HT1080 (cell line): ENCODE results near the gene BNIP1. TPM values are rescaled to one million over a fixed set of nuclear protein-coding genes. Genes with fewer than 3 reads are reported as not detected.
A peak's percentile ranks its signal among the peaks of the same experiment; 100 is the strongest.
"Not testable (repeated sequence)": the region's sequence is repeated elsewhere in the genome, so short reads cannot be mapped to it uniquely, and the experiment has no call there.

ENCODE experiments used
- DNase-seq: peaks from one replicate; pipeline ENCODE4 v3.0.0-alpha.2; 2015; ENCODE audit warnings: low read depth
- polyA plus RNA-seq, 2 experiments: library from polyadenylated mRNA; depleted of rRNA; stranded (reverse); fragments of >200 nt; gene quantifications; 2 replicates each; pipeline ENCODE4 v1.2.3, GENCODE V29; 2015
- total RNA-seq: library from RNA; depleted of rRNA; stranded (reverse); fragments of >200 nt; shearing (Covaris generic); gene quantifications from 2 replicates; pipeline ENCODE4 v1.2.3, GENCODE V29; 2014; rRNA removed

BNIP1 gene
- total RNA-seq = 39.7 and 45.4 TPM in 2 replicates
- polyA plus RNA-seq (2015; cell fraction: cytosol; rRNA removed) = 23.0 and 25.8 TPM in 2 replicates
- 19.8 and 21.7 TPM in 2 replicates for polyA plus RNA-seq (2015; cell fraction: nucleus; rRNA removed)

- peak; percentile 94 for DNase-seq
These were observed at the start of gene BNIP1 for GRCh38 chr5:173144200-173145176. Gene BNIP1 (plus strand): TSS chr5:173144531. CDS start chr5:173144546, 15 bp downstream.

GRCh38 chr5:173098787-173099186, 45.5 kb upstream of the BNIP1 start:
- no peak for DNase-seq

- no peak for DNase-seq
These were observed 44.9 kb upstream of the BNIP1 start for GRCh38 chr5:173099461-173099860.

- DNase-seq = no peak
These were observed 43.1 kb upstream of the BNIP1 start for GRCh38 chr5:173101245-173101644.

- DNase-seq = no peak
These were observed 40.9 kb upstream of the BNIP1 start for GRCh38 chr5:173103411-173103810.

GRCh38 chr5:173108914-173109313, 35.4 kb upstream of the BNIP1 start:
- DNase-seq = peak; percentile 4

- DNase-seq = no peak
These were observed 29.8 kb upstream of the BNIP1 start for GRCh38 chr5:173114536-173114935.

GRCh38 chr5:173119719-173120118, 24.6 kb upstream of the BNIP1 start:
- DNase-seq = no peak

- no peak for DNase-seq
These were observed 20.9 kb upstream of the BNIP1 start for GRCh38 chr5:173123416-173123815.

GRCh38 chr5:173132166-173132565, 12.2 kb upstream of the BNIP1 start:
- DNase-seq = not testable (repeated sequence)

- no peak for DNase-seq
These were observed 5.6 kb upstream of the BNIP1 start for GRCh38 chr5:173138707-173139106.

GRCh38 chr5:173139631-173140030, 4.7 kb upstream of the BNIP1 start:
- no peak for DNase-seq

- DNase-seq = no peak
These were observed 3.6 kb upstream of the BNIP1 start for GRCh38 chr5:173140769-173141168.

GRCh38 chr5:173143567-173143966, 764 bp upstream of the BNIP1 start:
- DNase-seq = no peak

- DNase-seq = no peak
These were observed 4.0 kb downstream of the BNIP1 start for GRCh38 chr5:173148354-173148753.

- no peak for DNase-seq
These were observed 8.2 kb downstream of the BNIP1 start for GRCh38 chr5:173152547-173152946.

- no peak for DNase-seq
These were observed 9.5 kb downstream of the BNIP1 start for GRCh38 chr5:173153842-173154241.

GRCh38 chr5:173154619-173155018, 10.3 kb downstream of the BNIP1 start:
- DNase-seq = not testable (repeated sequence)

- no peak for DNase-seq
These were observed 11.6 kb downstream of the BNIP1 start for GRCh38 chr5:173155912-173156311.

GRCh38 chr5:173158366-173158765, 14.0 kb downstream of the BNIP1 start:
- no peak for DNase-seq

- DNase-seq = no peak
These were observed 14.9 kb downstream of the BNIP1 start for GRCh38 chr5:173159256-173159655.

- DNase-seq = no peak
These were observed 16.8 kb downstream of the BNIP1 start for GRCh38 chr5:173161148-173161547.

- DNase-seq = no peak
These were observed 18.9 kb downstream of the BNIP1 start for GRCh38 chr5:173163219-173163618.
